ENCODE data around the gene PKP3. TPM values are rescaled to one million over a fixed set of nuclear protein-coding genes. Genes with fewer than 3 reads are reported as not detected.

The PKP3 gene
- total RNA-seq, 1 donor from 2014 or later: not detected

- intact Hi-C loops (cut with micrococcal nuclease): no loop called here
Measured at GRCh38 chr11:443542-444199, 49.7 kb downstream of the PKP3 start.

GRCh38 chr11:444396-445144, 50.6 kb downstream of the PKP3 start:
- intact Hi-C loops (cut with micrococcal nuclease): loop anchor here (5.0 kb wide), 1 partner anchor 87 kb away; no protein-coding TSS in a partner anchor

- intact Hi-C loops (cut with micrococcal nuclease): loop anchor here (5.0 kb wide), 1 partner anchor 89 kb away; no protein-coding TSS in a partner anchor
Measured at GRCh38 chr11:445765-446588, 52.0 kb downstream of the PKP3 start.

- intact Hi-C loops (cut with micrococcal nuclease): loop anchor here (5.0 kb wide), 1 partner anchor 90 kb away; no protein-coding TSS in a partner anchor
Measured at GRCh38 chr11:446891-447290, 52.9 kb downstream of the PKP3 start.

- intact Hi-C loops (cut with micrococcal nuclease): loop anchor here (1.0 to 5.0 kb wide), 7 partner anchors 33 to 212 kb away; partner anchors contain the start of genes PSMD13, RNH1 and SIRT3
Measured at GRCh38 chr11:447923-448731, 54.1 kb downstream of the PKP3 start.

- intact Hi-C loops (cut with micrococcal nuclease): loop anchor here (1.0 to 5.0 kb wide), 7 partner anchors 93 to 357 kb away; partner anchors contain the start of genes BET1L, DEAF1, PIDD1 and RIC8A
Measured at GRCh38 chr11:449889-450808, 56.1 kb downstream of the PKP3 start, which contains the start of gene PTDSS2. PTDSS2 (plus strand) TSS chr11:450279; CDS start chr11:450456, 177 bp downstream.

GRCh38 chr11:450809-451451, 56.9 kb downstream of the PKP3 start:
- intact Hi-C loops (cut with micrococcal nuclease): loop anchor here (1.0 to 5.0 kb wide), 5 partner anchors 182 to 356 kb away; partner anchors contain the start of genes BET1L, DEAF1, PIDD1 and RIC8A

- intact Hi-C loops (cut with micrococcal nuclease): loop anchor here (5.0 kb wide), 2 partner anchors 199 to 356 kb away; partner anchors contain the start of genes PIDD1 and RPLP2
Measured at GRCh38 chr11:451738-452137, 57.7 kb downstream of the PKP3 start.

- intact Hi-C loops (cut with micrococcal nuclease): loop anchor here (5.0 kb wide), 2 partner anchors 200 to 355 kb away; partner anchors contain the start of genes PIDD1 and RPLP2
Measured at GRCh38 chr11:452203-452744, 58.3 kb downstream of the PKP3 start.

GRCh38 chr11:452916-453527, 59.0 kb downstream of the PKP3 start:
- intact Hi-C loops (cut with micrococcal nuclease): loop anchor here (5.0 kb wide), 2 partner anchors 201 to 354 kb away; partner anchors contain the start of genes PIDD1 and RPLP2

- intact Hi-C loops (cut with micrococcal nuclease): loop anchor here (5.0 kb wide), 2 partner anchors 201 to 354 kb away; partner anchors contain the start of genes PIDD1 and RPLP2
Measured at GRCh38 chr11:453564-453963, 59.6 kb downstream of the PKP3 start.

- intact Hi-C loops (cut with micrococcal nuclease): loop anchor here (5.0 kb wide), 2 partner anchors 202 to 353 kb away; partner anchors contain the start of genes PIDD1 and RPLP2
Measured at GRCh38 chr11:454043-454442, 60.0 kb downstream of the PKP3 start.

Other genes starting within 250 kb of the PKP3 start
- not detected in 2 replicates for gene SCGB1C1, start 201.1 kb upstream of the PKP3 start, total RNA-seq
- gene BET1L, start 186.8 kb upstream of the PKP3 start, total RNA-seq: 37.5 and 40.1 TPM in 2 replicates
- 114 and 127 TPM in 2 replicates for gene RIC8A, start 186.5 kb upstream of the PKP3 start, total RNA-seq
- gene SIRT3, start 157.9 kb upstream of the PKP3 start, total RNA-seq: 12.4 and 12.8 TPM in 2 replicates
- gene PSMD13, start 157.2 kb upstream of the PKP3 start, total RNA-seq: 192 and 199 TPM in 2 replicates
- gene NLRP6, start 115.8 kb upstream of the PKP3 start, total RNA-seq: 10.5 and 11.7 TPM in 2 replicates
- gene PGGHG, start 105.1 kb upstream of the PKP3 start, total RNA-seq: 235 and 236 TPM in 2 replicates
- not detected in 2 replicates for gene IFITM5, start 94.7 kb upstream of the PKP3 start, total RNA-seq
- 1,271 and 1,339 TPM in 2 replicates for gene IFITM2, start 86.4 kb upstream of the PKP3 start, total RNA-seq
- gene IFITM1, start 80.2 kb upstream of the PKP3 start, total RNA-seq: 661 and 691 TPM in 2 replicates
- gene IFITM3, start 73.3 kb upstream of the PKP3 start, total RNA-seq: 7.3 and 9.1 TPM in 2 replicates
- 0.91 and 1.9 TPM in 2 replicates for gene B4GALNT4, start 24.7 kb upstream of the PKP3 start, total RNA-seq
- gene SIGIRR, start 20.8 kb downstream of the PKP3 start, total RNA-seq: 168 and 175 TPM in 2 replicates
- 77.6 and 84.4 TPM in 2 replicates for gene ANO9, start 47.8 kb downstream of the PKP3 start, total RNA-seq
- 24.9 and 30.8 TPM in 2 replicates for gene PTDSS2, start 56.1 kb downstream of the PKP3 start, total RNA-seq
- gene RNH1, start 113.0 kb downstream of the PKP3 start, total RNA-seq: 89.8 and 97.3 TPM in 2 replicates
- 57.0 and 59.3 TPM in 2 replicates for gene HRAS, start 141.4 kb downstream of the PKP3 start, total RNA-seq
- 1.4 and 1.6 TPM in 2 replicates for gene LRRC56, start 143.3 kb downstream of the PKP3 start, total RNA-seq
- gene LMNTD2, start 166.5 kb downstream of the PKP3 start, total RNA-seq: 1.1 and 1.7 TPM in 2 replicates
- gene RASSF7, start 166.8 kb downstream of the PKP3 start, total RNA-seq: 22.4 and 23.8 TPM in 2 replicates
- 51.2 and 51.9 TPM in 2 replicates for gene PHRF1, start 182.3 kb downstream of the PKP3 start, total RNA-seq
- gene IRF7, start 221.7 kb downstream of the PKP3 start, total RNA-seq: 130 and 133 TPM in 2 replicates
- gene CDHR5, start 230.7 kb downstream of the PKP3 start, total RNA-seq: not detected in 2 replicates
- gene SCT, start 233.0 kb downstream of the PKP3 start, total RNA-seq: not detected in 2 replicates
- 0.34 and 0.44 TPM in 2 replicates for gene DRD4, start 243.1 kb downstream of the PKP3 start, total RNA-seq

Measured in T-helper 1 cell treated with Interleukin-12 subunit alpha and Interleukin-12 subunit beta and Interleukin-4 antibody, amounts not matched to agents 30 ng/mL and 1 ng/mL, for 36 hours (primary cell).